GM19351 (cell line): ENCODE measurements around the gene NDUFA7.
"Not testable (repeated sequence)": the region's sequence is repeated elsewhere in the genome, so short reads cannot be mapped to it uniquely, and the experiment has no call there.

Experiments
- ATAC-seq: cut with Tn5 transposase; IDR thresholded peaks from one replicate; pipeline ENCODE4 v1.9.1; 2021; ENCODE audit warnings: mild to moderate bottlenecking, moderate library complexity; ENCODE audit not compliant: unreplicated experiment

NDUFA7 gene

GRCh38 chr19:8320564-8321066 is 560 bp downstream of the NDUFA7 start:
- ATAC-seq = peak; percentile 8

GRCh38 chr19:8319807-8320520 is 1.2 kb downstream of the NDUFA7 start:
- no peak for ATAC-seq

GRCh38 chr19:8318835-8319234 is 2.3 kb downstream of the NDUFA7 start:
- ATAC-seq = not testable (repeated sequence)

- ATAC-seq = no peak
Observed at GRCh38 chr19:8316351-8317125, 4.6 kb downstream of the NDUFA7 start.

GRCh38 chr19:8314981-8315640 is 6.1 kb downstream of the NDUFA7 start:
- ATAC-seq = not testable (repeated sequence)

GRCh38 chr19:8311461-8312260 is 9.5 kb downstream of the NDUFA7 start:
- ATAC-seq = no peak

GRCh38 chr19:8310342-8311055 is 10.7 kb downstream of the NDUFA7 start:
- no peak for ATAC-seq

GRCh38 chr19:8308891-8309291 is 12.3 kb downstream of the NDUFA7 start:
- ATAC-seq = no peak

GRCh38 chr19:8307965-8308866 is 13.0 kb downstream of the NDUFA7 start, which contains the start of gene CD320:
Gene CD320, minus strand, starts transcription at chr19:8308358. Its CDS starts 68 bp downstream, at chr19:8308290.
- peak; percentile 83 for ATAC-seq

GRCh38 chr19:8307400-8307964 is 13.7 kb downstream of the NDUFA7 start:
- no peak for ATAC-seq

- no peak for ATAC-seq
Observed at GRCh38 chr19:8306235-8307054, 14.7 kb downstream of the NDUFA7 start.

GRCh38 chr19:8305798-8306197 is 15.4 kb downstream of the NDUFA7 start:
- no peak for ATAC-seq

- ATAC-seq = no peak
Observed at GRCh38 chr19:8304841-8305621, 16.1 kb downstream of the NDUFA7 start.

- no peak for ATAC-seq
Observed at GRCh38 chr19:8302734-8303133, 18.4 kb downstream of the NDUFA7 start.

GRCh38 chr19:8302357-8302691 is 18.9 kb downstream of the NDUFA7 start:
- ATAC-seq = no peak

GRCh38 chr19:8291337-8291736 is 29.8 kb downstream of the NDUFA7 start:
- ATAC-seq = not testable (repeated sequence)

GRCh38 chr19:8276508-8276907 is 44.7 kb downstream of the NDUFA7 start:
- not testable (repeated sequence) for ATAC-seq
